GM12878 (cell line): ENCODE measurements around the gene CLDN34. TPM values are rescaled to one million over a fixed set of nuclear protein-coding genes. Genes with fewer than 3 reads are reported as not detected.

Experiments
- ATAC-seq: fragments of 200-7000 bp; cut with Tn5 transposase; 3 replicates; pipeline ENCODE4 v1.9.1; 2020; ENCODE audit warnings: mild to moderate bottlenecking, moderate library complexity
- BruUV-seq: library from RNA; stranded (reverse); fragments of 400-500 nt; replicated peaks from 2 replicates; lab custom pipeline; 2021; lab: Mats Ljungman, UMichigan
- CTCF ChIA-PET: fragments of 300-600 bp; sonication (Branson Sonifier 250); formaldehyde crosslinking; extraction: SDS; loops from one replicate; lab custom pipeline; 2021; ENCODE audit warnings: inconsistent platforms; lab: Yijun Ruan, JAX
- POLR2A ChIA-PET: fragments of 350-600 bp; formaldehyde crosslinking; extraction: SDS; loops from one replicate; lab custom pipeline; 2021; ENCODE audit warnings: inconsistent platforms; lab: Charles Lee
- RAD21 ChIA-PET: fragments of 300-600 bp; sonication (Branson Sonifier 250); formaldehyde crosslinking; loops from one replicate; lab custom pipeline; 2023; ENCODE audit warnings: antibody characterized with exemption; ENCODE audit not compliant: unreplicated experiment; lab: Charles Lee
- SMC1A ChIA-PET: fragments of 300-600 bp; sonication (Branson Sonifier 250); formaldehyde crosslinking; loops from one replicate; lab custom pipeline; 2023; ENCODE audit not compliant: unreplicated experiment, uncharacterized antibody; lab: Charles Lee
- DNase-seq: peaks from one replicate; pipeline ENCODE4 v3.0.0-alpha.2; 2011; ENCODE audit warnings: low read depth, low spot score
- FAIRE-seq: peaks from 3 replicates; lab custom pipeline; 2011; peaks lifted over from hg19 to GRCh38; lab: Jason Lieb, UNC
- H2AFZ ChIP-seq: 2 replicates; pipeline ENCODE4 v1.6.0; 2011; ENCODE audit warnings: low read depth, low read length, control low read depth; ENCODE audit not compliant: control insufficient read depth
- H3K27ac ChIP-seq: 2 replicates; pipeline ENCODE4 v1.5.1; 2011; ENCODE audit warnings: control low read depth; ENCODE audit not compliant: control insufficient read depth, insufficient read depth
- H3K27me3 ChIP-seq, 2 experiments: replicated peaks in 1 of 2; 2 replicates each; pipeline versions ENCODE4 v1.6.0 to v1.6.1; 2011; ENCODE audit warnings: low read length in 1 of 2; ENCODE audit not compliant: control insufficient read depth in 2 of 2, insufficient read depth in 2 of 2
- H3K36me3 ChIP-seq, 2 experiments: 2 replicates each; pipeline ENCODE4 v1.5.1; 2011; ENCODE audit warnings: low read length in 1 of 2; ENCODE audit not compliant: control insufficient read depth in 2 of 2, insufficient read depth in 2 of 2
- H3K4me1 ChIP-seq: 2 replicates; pipeline ENCODE4 v1.6.1; 2011; ENCODE audit warnings: mild to moderate bottlenecking, low read length, moderate library complexity, mixed read lengths; ENCODE audit not compliant: control insufficient read depth, insufficient read depth
- H3K4me2 ChIP-seq: 2 replicates; pipeline ENCODE4 v1.6.0; 2011; ENCODE audit warnings: control low read depth; ENCODE audit not compliant: control insufficient read depth, insufficient read depth
- H3K4me3 ChIP-seq: fragments of 200-600 bp; sonication (generic); 2 replicates; pipeline ENCODE4 v1.5.1; 2016
- H3K79me2 ChIP-seq: 2 replicates; pipeline ENCODE4 v1.6.0; 2011; ENCODE audit warnings: low read length; ENCODE audit not compliant: control insufficient read depth, insufficient read depth
- H3K9ac ChIP-seq: 2 replicates; pipeline ENCODE4 v1.8.0; 2011; ENCODE audit warnings: low read length, control low read depth, mixed read lengths; ENCODE audit not compliant: control insufficient read depth, insufficient read depth
- H3K9me3 ChIP-seq: replicated peaks from 3 replicates; pipeline ENCODE4 v1.5.1; 2011; ENCODE audit warnings: mild to moderate bottlenecking, low read length; ENCODE audit not compliant: control insufficient read depth, insufficient read depth
- H4K20me1 ChIP-seq: 2 replicates; pipeline ENCODE4 v1.6.0; 2011; ENCODE audit not compliant: control insufficient read depth, insufficient read depth
- ATF3 ChIP-seq: IDR thresholded peaks from 2 replicates; pipeline ENCODE4 v1.6.1; 2011; ENCODE audit warnings: low read depth, mild to moderate bottlenecking, low read length, moderate library complexity, borderline replicate concordance; ENCODE audit errors: extremely low read depth
- BMI1 ChIP-seq: fragments of 450-650 bp; IDR thresholded peaks from 2 replicates; pipeline ENCODE4 v1.6.1; 2016; ENCODE audit warnings: mild to moderate bottlenecking, moderate library complexity, borderline replicate concordance
- CBFB ChIP-seq: IDR thresholded peaks from 2 replicates; pipeline ENCODE4 v1.6.1; 2016; ENCODE audit warnings: antibody characterized with exemption, low read depth
- FOS ChIP-seq: IDR thresholded peaks from 3 replicates; pipeline ENCODE4 v1.6.1; 2011; ENCODE audit warnings: borderline replicate concordance; ENCODE audit not compliant: insufficient read length; ENCODE audit errors: extremely low read depth
- KDM1A ChIP-seq: fragments of 200-600 bp; sonication (generic); IDR thresholded peaks from 2 replicates; pipeline ENCODE4 v1.6.1; 2016; ENCODE audit warnings: borderline replicate concordance
- NRF1 ChIP-seq: conservative IDR thresholded peaks from 2 replicates; pipeline ENCODE4 v1.6.1; 2011; ENCODE audit warnings: mild to moderate bottlenecking, low read depth, low read length, improper control_type of control experiment
- RAD51 ChIP-seq: fragments of 450-650 bp; IDR thresholded peaks from 2 replicates; pipeline ENCODE4 v1.6.1; 2016; ENCODE audit warnings: moderate library complexity, mild to moderate bottlenecking, inconsistent platforms
- RB1 ChIP-seq: fragments of 450-650 bp; formaldehyde crosslinking; IDR thresholded peaks from 2 replicates; pipeline ENCODE4 v1.6.1; 2017; ENCODE audit warnings: mild to moderate bottlenecking, borderline replicate concordance
- SMARCA5 ChIP-seq: fragments of 450-650 bp; IDR thresholded peaks from 2 replicates; pipeline ENCODE4 v1.6.1; 2017; ENCODE audit warnings: mild to moderate bottlenecking
- STAT1 ChIP-seq: fragments of 450-650 bp; conservative IDR thresholded peaks from 2 replicates; pipeline ENCODE4 v1.6.1; 2014; ENCODE audit warnings: antibody characterized with exemption, mild to moderate bottlenecking
- ZSCAN29 ChIP-seq: fragments of 450-650 bp; IDR thresholded peaks from 2 replicates; pipeline ENCODE4 v1.6.1; 2017; ENCODE audit warnings: mild to moderate bottlenecking, moderate library complexity
- whole genome bisulfite sequencing: methylation state at CpG from one replicate; pipeline ENCODE4 v1.1.6; 2016; ENCODE audit warnings: low lambda C conversion rate; ENCODE audit not compliant: insufficient replicate concordance, insufficient coverage; ENCODE audit errors: missing lambda C conversion rate; 5-methylcytosine and 5-hydroxymethylcytosine counted together
- in situ Hi-C: fragments of 300-500 bp; cut with MboI; formaldehyde crosslinking; loops from 9 replicates; pipeline ENCODE4 v1.14.3; 2018; ENCODE audit warnings: mixed read lengths
- intact Hi-C: fragments of 100-400 bp; cut with micrococcal nuclease; formaldehyde crosslinking; loops from one replicate; pipeline ENCODE4 v1.14.2; 2022; ENCODE audit not compliant: unreplicated experiment
- polyA plus RNA-seq, 11 experiments: library from polyadenylated mRNA; depleted of rRNA in 4 of 11; unstranded in 6 of 11; stranded (reverse) in 5 of 11; fragments of >200 nt; fragmentation: Nextera tagmentation in 4 of 11; fragmentation: Illumina TruSeq in 1 of 11; extraction: Ambion mirVana in 4 of 11; extraction: Trizol in 1 of 11; gene quantifications; 1 replicate in 1 of 11; 2 replicates in 10 of 11; pipeline versions ENCODE4 v1.2.1 to v1.2.3, GENCODE V29; 2011 to 2016; ENCODE audit warnings: inconsistent platforms in 2 of 11, missing spikeins in 2 of 11, low read depth in 1 of 11
- total RNA-seq, 4 experiments: library from RNA; depleted of rRNA in 3 of 4; stranded (reverse); fragments of >200 nt in 3 of 4; fragmentation: Illumina TruSeq in 1 of 4; extraction: Trizol in 1 of 4; gene quantifications; 2 replicates each; pipeline versions ENCODE4 v1.2.1 to v1.2.3, GENCODE V29; 2013 to 2021
- TF ChIP-seq, protein P1 (sequence below): fragments of 150-350 bp; IDR thresholded peaks from 2 replicates; pipeline ENCODE4 v1.6.1; 2016; ENCODE audit warnings: low read depth, low read length

Gene CLDN34
- total and polyA plus RNA-seq, 10 of the 15 experiments (the other 5 are each of a cell fraction or from before 2014, with no cell fraction given), result not detected

DNA sequence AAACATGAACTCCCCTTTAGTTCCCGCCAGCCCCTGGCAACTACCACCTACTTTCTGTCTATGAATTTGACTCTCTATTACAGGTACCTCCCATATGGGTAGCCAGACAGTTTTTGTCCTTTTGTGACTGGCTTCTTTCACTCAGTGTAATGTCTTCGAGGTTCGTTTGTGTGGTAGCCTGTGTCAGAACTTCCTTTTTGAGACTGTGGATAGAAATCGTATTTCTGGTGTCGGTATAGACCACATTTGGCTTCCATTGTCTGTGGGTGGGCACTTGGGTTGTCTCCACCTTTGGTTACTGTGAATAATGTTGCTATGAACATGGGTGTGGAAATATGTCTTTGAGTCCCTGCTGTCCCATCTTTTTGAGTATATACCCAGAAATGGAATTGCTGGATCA, 5.4 kb upstream of the CLDN34 start:
- ATAC-seq, result no peak
- H3K27ac ChIP-seq, result no peak overlapping the region
- H3K4me2 ChIP-seq, result no peak overlapping the region
- H3K27me3 ChIP-seq, result no peaks in the 10 kb centered on the region
- no peaks in the 10 kb centered on the region for H4K20me1 ChIP-seq
- no peaks in the 10 kb centered on the region for H3K9me3 ChIP-seq
- FAIRE-seq, result no peak
- no peaks in the 10 kb centered on the region for H3K4me1 ChIP-seq
- BruUV-seq, result no TSS peak
- WGBS, result 15% methylated on average over 5 of the region's 5 CpGs
- DNase-seq, result no peak
- in situ Hi-C loops (no loop called here), intact Hi-C loops (no loop called here)
- no peak overlapping the region for H3K9ac ChIP-seq
- H3K4me3 ChIP-seq, result no peak overlapping the region
- H3K36me3 ChIP-seq, result no peaks in the 10 kb centered on the region
- RAD21 ChIA-PET, result no interaction called here
- CTCF ChIA-PET, result no interaction called here
- SMC1A ChIA-PET, result no interaction called here
- no peak overlapping the region for H2AFZ ChIP-seq
- H3K79me2 ChIP-seq, result no peaks in the 10 kb centered on the region
- TF ChIP-seq ZSCAN29 (peak; percentile 84; the same call in 1 of the 2 replicates), ATF3 (no peak)
- POLR2A ChIA-PET, result no interaction called here

- DNase-seq (no peak), ATAC-seq (no peak), FAIRE-seq (no peak)
- H3K79me2 ChIP-seq, result no peaks in the 10 kb centered on the region
- no peaks in the 10 kb centered on the region for H3K36me3 ChIP-seq
- TF ChIP-seq STAT1 (no peak), CBFB (no peak), RAD51 (no peak), RB1 (no peak), NRF1 (no peak), FOS (no peak), KDM1A (no peak), SMARCA5 (no peak), BMI1 (no peak)
- TF ChIP-seq, protein P1, sequence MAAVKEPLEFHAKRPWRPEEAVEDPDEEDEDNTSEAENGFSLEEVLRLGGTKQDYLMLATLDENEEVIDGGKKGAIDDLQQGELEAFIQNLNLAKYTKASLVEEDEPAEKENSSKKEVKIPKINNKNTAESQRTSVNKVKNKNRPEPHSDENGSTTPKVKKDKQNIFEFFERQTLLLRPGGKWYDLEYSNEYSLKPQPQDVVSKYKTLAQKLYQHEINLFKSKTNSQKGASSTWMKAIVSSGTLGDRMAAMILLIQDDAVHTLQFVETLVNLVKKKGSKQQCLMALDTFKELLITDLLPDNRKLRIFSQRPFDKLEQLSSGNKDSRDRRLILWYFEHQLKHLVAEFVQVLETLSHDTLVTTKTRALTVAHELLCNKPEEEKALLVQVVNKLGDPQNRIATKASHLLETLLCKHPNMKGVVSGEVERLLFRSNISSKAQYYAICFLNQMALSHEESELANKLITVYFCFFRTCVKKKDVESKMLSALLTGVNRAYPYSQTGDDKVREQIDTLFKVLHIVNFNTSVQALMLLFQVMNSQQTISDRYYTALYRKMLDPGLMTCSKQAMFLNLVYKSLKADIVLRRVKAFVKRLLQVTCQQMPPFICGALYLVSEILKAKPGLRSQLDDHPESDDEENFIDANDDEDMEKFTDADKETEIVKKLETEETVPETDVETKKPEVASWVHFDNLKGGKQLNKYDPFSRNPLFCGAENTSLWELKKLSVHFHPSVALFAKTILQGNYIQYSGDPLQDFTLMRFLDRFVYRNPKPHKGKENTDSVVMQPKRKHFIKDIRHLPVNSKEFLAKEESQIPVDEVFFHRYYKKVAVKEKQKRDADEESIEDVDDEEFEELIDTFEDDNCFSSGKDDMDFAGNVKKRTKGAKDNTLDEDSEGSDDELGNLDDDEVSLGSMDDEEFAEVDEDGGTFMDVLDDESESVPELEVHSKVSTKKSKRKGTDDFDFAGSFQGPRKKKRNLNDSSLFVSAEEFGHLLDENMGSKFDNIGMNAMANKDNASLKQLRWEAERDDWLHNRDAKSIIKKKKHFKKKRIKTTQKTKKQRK, result no peak
- intact Hi-C loops (loop anchor here (10.0 kb wide), 1 partner anchor 1013 kb away; no protein-coding TSS in a partner anchor), in situ Hi-C loops (loop anchor here (25.0 kb wide), 2 partner anchors 635 to 1135 kb away; partner anchors contain the start of genes HCCS and MID1)
- H3K27ac ChIP-seq, result no peak overlapping the region
- H3K9me3 ChIP-seq, result no peaks in the 10 kb centered on the region; the same call in 2 of the 3 replicates
- no peak overlapping the region for H3K9ac ChIP-seq
- H3K4me3 ChIP-seq, result no peak overlapping the region
- no TSS peak for BruUV-seq
- H3K4me2 ChIP-seq, result no peak overlapping the region
- no peaks in the 10 kb centered on the region for H4K20me1 ChIP-seq
- no peak overlapping the region for H2AFZ ChIP-seq
- SMC1A ChIA-PET, result interaction anchor here (1.7 kb wide), 1 partner anchor 92 kb away, joined by 5 read pairs; no protein-coding TSS in a partner anchor
- no peaks in the 10 kb centered on the region for H3K4me1 ChIP-seq
- no peaks in the 10 kb centered on the region for H3K27me3 ChIP-seq
- RAD21 ChIA-PET, result no interaction called here
- CTCF ChIA-PET, result interaction anchor here (1.2 to 1.4 kb wide), 2 partner anchors 106 to 143 kb away, joined by 3 to 4 read pairs; no protein-coding TSS in a partner anchor
- POLR2A ChIA-PET, result no interaction called here
- WGBS, result 19% methylated on average over 3 of the region's 3 CpGs
Observed at GRCh38 chrX:9977635-9978034, 10.5 kb downstream of the CLDN34 start.
